Stimulated activated naive CD8-positive, alpha-beta T cell treated with anti-CD3 and anti-CD28 coated beads, Interleukin-15, Interleukin-2, amounts not matched to agents 100 ng/mL and 50 ng/mL, for 24 hours (primary cell): ENCODE measurements around the gene NEDD4.
A peak's percentile ranks its signal among the peaks of the same experiment; 100 is the strongest.
"Not testable (repeated sequence)": the region's sequence is repeated elsewhere in the genome, so short reads cannot be mapped to it uniquely, and the experiment has no call there.

Experiments used
- H3K27ac Mint-ChIP-seq: one replicate; pipeline ENCODE4 v1.8.0; 2021; ENCODE audit warnings: mild to moderate bottlenecking, mixed read lengths
- H3K27me3 Mint-ChIP-seq: one replicate; pipeline ENCODE4 v1.8.0; 2021; ENCODE audit warnings: mixed read lengths
- H3K36me3 Mint-ChIP-seq: one replicate; pipeline ENCODE4 v1.8.0; 2021; ENCODE audit warnings: low read depth, mixed read lengths
- H3K4me1 Mint-ChIP-seq: one replicate; pipeline ENCODE4 v1.8.0; 2021; ENCODE audit warnings: low read depth, mixed read lengths
- H3K4me3 Mint-ChIP-seq: one replicate; pipeline ENCODE4 v1.8.0; 2021; ENCODE audit warnings: mild to moderate bottlenecking, mixed read lengths
- H3K9me3 Mint-ChIP-seq: one replicate; pipeline ENCODE4 v1.8.0; 2021; ENCODE audit warnings: mixed read lengths

The NEDD4 gene

GRCh38 chr15:56019819-56020486 is 26.5 kb upstream of the NEDD4 start:
- Mint-ChIP-seq H3K27me3 (peaks cover 28% of the 10 kb centered on the region), H3K4me1 (peaks cover 12% of the 10 kb centered on the region), H3K9me3 (peaks cover 6% of the 10 kb centered on the region), H3K27ac (no peak overlapping the region), H3K36me3 (peaks cover 6% of the 10 kb centered on the region), H3K4me3 (no peak overlapping the region)

- H3K36me3 Mint-ChIP-seq = peaks cover 6% of the 10 kb centered on the region
- peaks cover 12% of the 10 kb centered on the region for H3K4me1 Mint-ChIP-seq
- no peak overlapping the region for H3K27ac Mint-ChIP-seq
- H3K27me3 Mint-ChIP-seq = peaks cover 27% of the 10 kb centered on the region
- no peak overlapping the region for H3K4me3 Mint-ChIP-seq
- H3K9me3 Mint-ChIP-seq = peaks cover 7% of the 10 kb centered on the region
Observed at GRCh38 chr15:56019060-56019793, 25.8 kb upstream of the NEDD4 start.

DNA sequence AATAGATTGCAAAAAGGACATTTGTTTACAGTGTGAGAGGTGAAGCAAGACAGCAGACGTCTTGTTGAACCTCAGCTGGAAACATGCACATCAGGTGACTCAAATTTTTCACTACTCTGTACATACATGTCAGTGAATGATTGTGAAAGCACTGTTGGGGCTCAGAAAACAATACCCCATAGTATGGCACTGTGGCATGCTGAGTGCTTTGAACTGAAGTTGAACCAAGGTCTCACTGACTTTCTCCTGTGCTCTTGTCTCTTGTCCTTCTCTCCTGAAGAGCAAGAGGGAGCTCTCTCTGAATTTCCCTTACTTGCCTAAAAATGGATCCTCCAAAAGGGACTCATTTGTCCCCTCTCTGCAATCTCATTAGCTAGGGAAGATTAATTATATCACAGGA is 24.5 kb upstream of the NEDD4 start:
- Mint-ChIP-seq H3K9me3 (peaks cover 10% of the 10 kb centered on the region), H3K4me1 (peaks cover 12% of the 10 kb centered on the region), H3K27ac (no peak overlapping the region), H3K27me3 (peaks cover 26% of the 10 kb centered on the region), H3K36me3 (peaks cover 6% of the 10 kb centered on the region), H3K4me3 (no peak overlapping the region)

- Mint-ChIP-seq H3K9me3 (peaks cover 12% of the 10 kb centered on the region), H3K36me3 (peaks cover 6% of the 10 kb centered on the region), H3K4me3 (no peak overlapping the region), H3K4me1 (peaks cover 12% of the 10 kb centered on the region), H3K27ac (no peak overlapping the region), H3K27me3 (peaks cover 22% of the 10 kb centered on the region)
Observed at GRCh38 chr15:56017511-56017910, 24.1 kb upstream of the NEDD4 start.

- Mint-ChIP-seq H3K9me3 (peaks cover 12% of the 10 kb centered on the region), H3K27me3 (peaks cover 11% of the 10 kb centered on the region), H3K4me3 (no peak overlapping the region), H3K4me1 (peaks cover 12% of the 10 kb centered on the region), H3K36me3 (peaks cover 6% of the 10 kb centered on the region), H3K27ac (no peak overlapping the region)
Observed at GRCh38 chr15:56016281-56016680, 22.9 kb upstream of the NEDD4 start.

DNA sequence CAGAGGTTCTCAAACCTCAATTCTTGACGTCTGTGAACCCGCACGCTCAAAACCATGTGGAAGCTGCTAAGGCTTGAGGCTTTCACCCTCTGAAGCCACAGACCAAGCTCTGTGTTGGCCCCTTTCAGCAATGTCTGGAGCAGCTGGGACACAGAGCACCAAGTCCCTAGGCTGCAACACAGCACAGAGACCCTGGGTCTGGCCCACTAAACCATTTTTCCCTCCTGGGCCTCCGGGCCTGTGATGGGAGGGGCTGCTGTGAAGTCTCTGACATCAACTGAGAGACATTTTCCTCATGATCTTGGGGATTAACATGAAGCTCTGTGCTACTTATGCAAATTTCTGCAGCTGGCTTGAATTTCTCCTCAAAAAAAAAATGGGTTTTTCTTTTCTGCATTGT is 21.3 kb upstream of the NEDD4 start:
- peaks cover 11% of the 10 kb centered on the region for H3K4me1 Mint-ChIP-seq
- peaks cover 12% of the 10 kb centered on the region for H3K9me3 Mint-ChIP-seq

DNA sequence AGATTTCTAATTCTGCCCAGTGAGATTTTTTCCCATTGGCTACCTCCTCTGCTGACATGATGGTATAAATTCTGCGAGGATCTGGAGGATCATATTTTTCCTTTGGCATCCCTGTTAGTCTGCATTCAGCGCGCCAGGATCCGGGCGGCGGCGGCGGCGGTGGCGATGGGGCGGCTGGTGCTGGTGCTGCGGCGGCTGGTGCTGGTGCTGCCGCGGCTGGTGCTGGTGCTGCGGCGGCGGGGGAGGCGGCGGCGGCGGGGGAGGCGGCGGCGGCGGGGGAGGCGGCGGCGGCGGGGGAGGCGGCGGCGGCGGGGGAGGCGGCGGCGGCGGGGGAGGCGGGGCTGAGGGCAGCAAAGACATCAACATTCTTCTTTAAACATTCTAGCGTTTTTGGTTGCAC is 13.6 kb upstream of the NEDD4 start:
- peak overlapping the region; percentile 42 for H3K4me3 Mint-ChIP-seq
- not testable (repeated sequence) for H3K36me3 Mint-ChIP-seq, H3K27ac Mint-ChIP-seq, H3K9me3 Mint-ChIP-seq
- peaks cover 16% of the 10 kb centered on the region for H3K4me1 Mint-ChIP-seq
- H3K27me3 Mint-ChIP-seq = peaks cover 26% of the 10 kb centered on the region

More for the DNA sequence above, 21.3 kb upstream of the NEDD4 start:
- peaks cover 6% of the 10 kb centered on the region for H3K36me3 Mint-ChIP-seq
- peaks cover 4% of the 10 kb centered on the region for H3K27me3 Mint-ChIP-seq
- no peak overlapping the region for H3K4me3 Mint-ChIP-seq
- no peak overlapping the region for H3K27ac Mint-ChIP-seq

DNA sequence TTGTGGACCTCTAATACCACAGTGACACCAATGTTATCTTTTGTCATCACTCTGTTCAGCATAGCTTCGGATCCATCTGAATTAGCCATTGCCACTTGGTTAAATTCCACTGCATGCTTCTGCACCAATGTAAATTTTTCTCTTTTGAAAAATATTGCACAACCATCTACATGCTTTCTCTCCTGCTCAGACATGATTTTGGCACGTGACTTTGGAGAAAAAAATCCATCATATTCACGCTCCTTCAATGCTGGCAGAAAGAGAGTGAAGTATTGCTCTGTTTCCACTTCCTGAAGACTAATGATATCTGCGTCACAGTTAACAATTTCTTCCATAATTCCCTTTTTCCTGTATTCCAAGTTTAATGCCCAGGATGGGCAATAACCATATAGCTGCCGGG is 13.0 kb upstream of the NEDD4 start:
- peaks cover 16% of the 10 kb centered on the region for H3K4me1 Mint-ChIP-seq
- H3K9me3 Mint-ChIP-seq = not testable (repeated sequence)

DNA sequence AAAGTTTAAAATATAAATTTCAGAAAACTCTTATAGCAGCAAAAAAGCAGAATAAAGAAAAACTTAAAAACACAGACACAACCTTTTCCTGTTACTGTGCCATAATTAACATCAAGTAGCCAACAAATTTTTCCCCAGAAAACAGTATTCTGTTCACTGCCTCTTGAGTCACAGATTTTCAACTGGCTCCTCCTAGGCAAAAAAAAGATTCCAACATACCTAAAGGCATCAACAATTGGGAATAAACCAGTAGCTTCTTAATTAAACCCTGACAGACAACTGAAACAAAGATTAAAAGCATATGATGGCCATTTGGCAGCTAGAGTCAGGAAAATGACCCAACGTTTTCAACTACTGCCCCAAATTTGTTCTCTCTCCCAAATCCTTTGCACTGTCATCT is 10.9 kb upstream of the NEDD4 start:
- not testable (repeated sequence) for H3K9me3 Mint-ChIP-seq, H3K27ac Mint-ChIP-seq, H3K36me3 Mint-ChIP-seq, H3K4me3 Mint-ChIP-seq
- H3K4me1 Mint-ChIP-seq = peaks cover 16% of the 10 kb centered on the region
- peaks cover 38% of the 10 kb centered on the region for H3K27me3 Mint-ChIP-seq

More for the DNA sequence above, 13.0 kb upstream of the NEDD4 start:
- not testable (repeated sequence) for H3K36me3 Mint-ChIP-seq, H3K27ac Mint-ChIP-seq
- Mint-ChIP-seq H3K27me3 (peaks cover 30% of the 10 kb centered on the region), H3K4me3 (peak overlapping the region; percentile 42)

GRCh38 chr15:56003777-56004176 is 10.4 kb upstream of the NEDD4 start:
- H3K4me3 Mint-ChIP-seq, H3K27ac Mint-ChIP-seq, H3K36me3 Mint-ChIP-seq, H3K9me3 Mint-ChIP-seq: not testable (repeated sequence)
- peaks cover 37% of the 10 kb centered on the region for H3K27me3 Mint-ChIP-seq
- H3K4me1 Mint-ChIP-seq = peaks cover 16% of the 10 kb centered on the region

DNA sequence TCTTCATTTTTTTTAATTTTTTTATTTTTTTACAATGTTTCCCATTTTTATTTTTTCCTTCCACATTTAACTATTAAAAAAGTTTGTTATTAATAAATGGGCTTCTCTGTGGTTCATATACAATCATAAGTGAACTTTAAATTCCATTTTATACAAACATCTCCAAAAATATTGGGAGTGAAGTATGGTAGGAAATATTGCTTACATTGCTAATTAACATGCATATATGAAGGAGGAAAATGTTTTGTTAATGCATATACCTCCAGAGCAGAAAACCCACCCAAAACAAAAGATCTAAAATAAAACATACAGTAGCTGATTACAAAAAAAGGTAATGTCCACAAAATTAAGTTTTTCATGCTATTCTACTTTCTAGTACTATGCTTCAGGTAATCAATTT is 9.9 kb upstream of the NEDD4 start:
- not testable (repeated sequence) for H3K36me3 Mint-ChIP-seq, H3K9me3 Mint-ChIP-seq, H3K4me3 Mint-ChIP-seq, H3K27ac Mint-ChIP-seq
- peaks cover 16% of the 10 kb centered on the region for H3K4me1 Mint-ChIP-seq
- peaks cover 38% of the 10 kb centered on the region for H3K27me3 Mint-ChIP-seq

- Mint-ChIP-seq H3K4me3 (no peak overlapping the region), H3K4me1 (peaks cover 12% of the 10 kb centered on the region), H3K9me3 (no peaks in the 10 kb centered on the region), H3K36me3 (no peaks in the 10 kb centered on the region), H3K27me3 (peaks cover 40% of the 10 kb centered on the region), H3K27ac (no peak overlapping the region)
Observed at GRCh38 chr15:56001471-56002078, 8.2 kb upstream of the NEDD4 start.

- H3K27ac Mint-ChIP-seq = no peak overlapping the region
- no peak overlapping the region for H3K4me3 Mint-ChIP-seq
- H3K4me1 Mint-ChIP-seq = peaks cover 8% of the 10 kb centered on the region
- H3K27me3 Mint-ChIP-seq = peaks cover 44% of the 10 kb centered on the region
- H3K9me3 Mint-ChIP-seq = no peaks in the 10 kb centered on the region
- no peaks in the 10 kb centered on the region for H3K36me3 Mint-ChIP-seq
Observed at GRCh38 chr15:55999658-56000057, 6.2 kb upstream of the NEDD4 start.

DNA sequence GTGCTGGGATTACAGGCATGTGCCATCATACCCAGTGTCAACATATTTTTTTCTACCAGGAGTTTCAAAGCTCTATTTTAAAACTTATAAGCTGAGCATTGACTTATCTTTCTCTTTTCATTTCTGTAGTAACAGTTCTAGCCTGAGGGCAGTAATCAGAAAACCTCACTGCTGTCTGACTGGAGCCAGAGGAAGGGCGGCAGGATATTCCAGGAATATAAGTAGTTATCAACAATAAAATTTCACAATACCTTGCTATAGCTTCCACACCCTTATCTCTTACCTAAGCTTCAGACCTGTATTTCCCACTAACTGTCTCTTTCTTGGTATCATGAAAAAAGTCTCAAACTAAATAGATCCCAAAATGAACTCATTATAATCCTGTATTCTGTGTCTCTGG is 5.1 kb upstream of the NEDD4 start:
- no peak overlapping the region for H3K4me3 Mint-ChIP-seq
- no peak overlapping the region for H3K27ac Mint-ChIP-seq
- no peaks in the 10 kb centered on the region for H3K9me3 Mint-ChIP-seq
- H3K4me1 Mint-ChIP-seq = peaks cover 10% of the 10 kb centered on the region
- peaks cover 42% of the 10 kb centered on the region for H3K27me3 Mint-ChIP-seq
- no peaks in the 10 kb centered on the region for H3K36me3 Mint-ChIP-seq

- no peaks in the 10 kb centered on the region for H3K9me3 Mint-ChIP-seq
- H3K36me3 Mint-ChIP-seq = peaks cover 14% of the 10 kb centered on the region
- peak overlapping the region; percentile 68 for H3K27ac Mint-ChIP-seq
- peak overlapping the region; percentile 80 for H3K4me3 Mint-ChIP-seq
- H3K27me3 Mint-ChIP-seq = peaks cover 30% of the 10 kb centered on the region
- peaks cover 25% of the 10 kb centered on the region for H3K4me1 Mint-ChIP-seq
Observed at GRCh38 chr15:55993804-55994560, 570 bp upstream of the NEDD4 start.
